ENCODE measurements around the gene OR51M1.

- TF ChIP-seq CTCF (IDR thresholded peaks at IDR 0.05; ENCODE audit: poor library complexity) (no peak), EZH2 (IDR thresholded peaks at IDR 0.05; ENCODE audit: borderline replicate concordance) (no peak), EZH2phosphoT487 (IDR thresholded peaks at IDR 0.05; ENCODE audit: low read depth, severe bottlenecking, unreplicated experiment) (no peak)
These were observed 15.0 kb upstream of the OR51M1 start for GRCh38 chr11:5368502-5369043.

All from hepatocyte (in vitro differentiated cells).